OCI-LY3 (cell line): ENCODE data around the gene ABCA4.

ENCODE experiments used
- CTCF ChIP-seq: fragments of 200-600, 300-600 bp; sonication (generic); IDR thresholded peaks from 2 replicates; pipeline ENCODE4 v1.5.1; 2014; ENCODE audit warnings: antibody characterized with exemption, low read length, low read depth
- EZH2phosphoT487 ChIP-seq: fragments of 200-600 bp; shearing (Covaris generic); IDR thresholded peaks from 2 replicates; pipeline ENCODE4 v1.6.1; 2018; ENCODE audit warnings: antibody characterized with exemption, mixed run types, low read depth

GRCh38 chr1:94017155-94017829 is 103.7 kb downstream of the ABCA4 start:
- TF ChIP-seq CTCF (no peak), EZH2phosphoT487 (no peak)
